Transverse colon (tissue), 4 donors: Measurements from ENCODE around the gene ZNF516. TPM values are rescaled to one million over a fixed set of nuclear protein-coding genes. Genes with fewer than 3 reads are reported as not detected.

ENCODE experiments used
- DNase-seq: peaks from one replicate; pipeline ENCODE4 v3.0.0-alpha.2; 2019
- H3K27ac ChIP-seq, 4 donors: fragments of 200-600 bp; sonication (generic); 2 replicates each; pipeline ENCODE4 v1.5.1; 2016 to 2018; ENCODE audit warnings: inconsistent platforms in 4 of 4
- H3K27me3 ChIP-seq: fragments of 200-600 bp; sonication (generic); 2 replicates; pipeline ENCODE4 v1.5.1; 2017; ENCODE audit warnings: inconsistent platforms
- H3K36me3 ChIP-seq, 4 donors: fragments of 200-600 bp; sonication (generic); 2 replicates each; pipeline ENCODE4 v1.5.1; 2017 to 2019; ENCODE audit warnings: inconsistent platforms in 4 of 4
- H3K4me1 ChIP-seq, 4 donors: fragments of 200-600 bp; sonication (generic); 2 replicates each; pipeline ENCODE4 v1.5.1; 2017 to 2020; ENCODE audit warnings: inconsistent platforms in 4 of 4
- H3K4me3 ChIP-seq, 4 donors: fragments of 200-600 bp; sonication (generic); 1 replicate in 1 of 4; 2 replicates in 3 of 4; pipeline versions ENCODE4 v1.5.1 to v1.6.1; 2017 to 2019; ENCODE audit warnings: inconsistent platforms in 4 of 4
- H3K9me3 ChIP-seq, 2 donors: fragments of 200-600 bp; sonication (generic); 2 replicates each; pipeline ENCODE4 v1.5.1; 2017 to 2019; ENCODE audit warnings: inconsistent platforms in 2 of 2
- EP300 ChIP-seq: sonication (generic); formaldehyde crosslinking; IDR thresholded peaks from one replicate; pipeline ENCODE4 v1.6.1; 2017; ENCODE audit warnings: antibody characterized with exemption, low read depth
- POLR2A ChIP-seq: fragments of 450-650 bp; IDR thresholded peaks from one replicate; pipeline ENCODE4 v1.6.1; 2016; ENCODE audit warnings: antibody characterized with exemption, mild to moderate bottlenecking, moderate library complexity
- POLR2AphosphoS5 ChIP-seq, 3 donors: sonication (generic); formaldehyde crosslinking; IDR thresholded peaks; one replicate each; pipeline ENCODE4 v1.6.1; 2016; ENCODE audit warnings: antibody characterized with exemption in 3 of 3
- WGBS, 2 donors: methylation state at CpG; one replicate each; pipeline ENCODE4 v1.1.5; 2018; ENCODE audit warnings: low coverage in 1 of 2; 5-methylcytosine and 5-hydroxymethylcytosine counted together
- in situ Hi-C, 4 donors: fragments of 200-750 bp; cut with MboI; loops; one replicate each; pipeline versions ENCODE4 v1.15.0 to v1.15.1; 2017; ENCODE audit warnings: low sequenced_read_pairs in 3 of 4, low pct_ligation_motif_present in 1 of 4, low pct_unique_long_range_greater_than_20kb in 1 of 4
- intact Hi-C: fragments of 100-400 bp; cut with DNase I; formaldehyde crosslinking; loops from one replicate; pipeline ENCODE4 v1.15.1; 2023; ENCODE audit warnings: low total_unique reads
- total RNA-seq, 4 donors: library from RNA; depleted of rRNA; stranded (reverse); fragments of >200 nt; gene quantifications; one replicate each; pipeline ENCODE4 v1.1.0, GENCODE V29; 2016
- TF ChIP-seq, protein P1 (sequence below), 5 experiments: fragments of 200-600 bp in 3 of 5; fragments of 450-650 bp in 2 of 5; sonication (generic) in 3 of 5; IDR thresholded peaks; 1 replicate in 2 of 5; 2 replicates in 3 of 5; pipeline ENCODE4 v1.5.1; 2016 to 2017; ENCODE audit warnings: antibody characterized with exemption in 5 of 5, inconsistent platforms in 3 of 5, mild to moderate bottlenecking in 2 of 5, moderate library complexity in 1 of 5

ZNF516 gene
- total RNA-seq, 4 donors from 2014 or later = 19.4 to 37.8 (median 26.7) TPM

DNA sequence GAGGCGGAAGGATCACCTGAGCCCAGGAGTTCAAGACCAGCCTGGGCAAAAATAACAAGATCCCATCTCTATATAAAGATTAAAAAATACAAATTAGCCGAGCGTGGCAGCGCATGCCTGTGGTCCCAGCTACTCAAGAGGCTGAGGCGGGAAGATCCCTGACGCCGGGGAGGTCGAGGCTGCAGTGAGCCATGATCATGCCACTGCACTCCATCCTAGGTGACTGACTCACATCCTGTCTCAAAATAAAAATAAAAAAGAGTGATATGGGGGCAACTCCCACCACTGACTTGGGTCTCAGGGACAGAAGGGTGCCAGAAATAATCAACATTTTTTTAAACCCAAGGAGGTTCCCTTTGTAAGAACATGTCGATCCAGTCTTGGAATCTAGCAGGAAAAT, 37.6 kb downstream of the ZNF516 start:
- Histone ChIP-seq H3K36me3 (no peaks in the 10 kb centered on the region), H3K9me3 (no peaks in the 10 kb centered on the region), H3K27me3 (no peaks in the 10 kb centered on the region), H3K4me3 (no peak overlapping the region), H3K4me1 (peaks cover 0 to 39% (median 11%) of the 10 kb centered on the region in 4 donors), H3K27ac (no peak overlapping the region)
- in situ Hi-C loops = no loop called here
- 83 to 97% methylated on average over 5 to 9 of the region's 9 CpGs for WGBS, 2 donors
- DNase-seq = no peak
- intact Hi-C loops = no loop called here
- TF ChIP-seq EP300 (no peak), POLR2A (no peak), POLR2AphosphoS5 (IDR thresholded peaks at IDR 0.05) (no peak)
- TF ChIP-seq, protein P1, sequence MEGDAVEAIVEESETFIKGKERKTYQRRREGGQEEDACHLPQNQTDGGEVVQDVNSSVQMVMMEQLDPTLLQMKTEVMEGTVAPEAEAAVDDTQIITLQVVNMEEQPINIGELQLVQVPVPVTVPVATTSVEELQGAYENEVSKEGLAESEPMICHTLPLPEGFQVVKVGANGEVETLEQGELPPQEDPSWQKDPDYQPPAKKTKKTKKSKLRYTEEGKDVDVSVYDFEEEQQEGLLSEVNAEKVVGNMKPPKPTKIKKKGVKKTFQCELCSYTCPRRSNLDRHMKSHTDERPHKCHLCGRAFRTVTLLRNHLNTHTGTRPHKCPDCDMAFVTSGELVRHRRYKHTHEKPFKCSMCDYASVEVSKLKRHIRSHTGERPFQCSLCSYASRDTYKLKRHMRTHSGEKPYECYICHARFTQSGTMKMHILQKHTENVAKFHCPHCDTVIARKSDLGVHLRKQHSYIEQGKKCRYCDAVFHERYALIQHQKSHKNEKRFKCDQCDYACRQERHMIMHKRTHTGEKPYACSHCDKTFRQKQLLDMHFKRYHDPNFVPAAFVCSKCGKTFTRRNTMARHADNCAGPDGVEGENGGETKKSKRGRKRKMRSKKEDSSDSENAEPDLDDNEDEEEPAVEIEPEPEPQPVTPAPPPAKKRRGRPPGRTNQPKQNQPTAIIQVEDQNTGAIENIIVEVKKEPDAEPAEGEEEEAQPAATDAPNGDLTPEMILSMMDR (IDR thresholded peaks at IDR 0.05) = no peak

- Histone ChIP-seq H3K9me3 (no peaks in the 10 kb centered on the region), H3K27me3 (no peaks in the 10 kb centered on the region), H3K27ac (no peak overlapping the region), H3K36me3 (no peaks in the 10 kb centered on the region), H3K4me3 (no peak overlapping the region), H3K4me1 (peaks cover 0 to 45% (median 17%) of the 10 kb centered on the region in 4 donors)
- in situ Hi-C loops = no loop called here
- TF ChIP-seq POLR2A = no peak
- no peak for TF ChIP-seq EP300
- no peak for TF ChIP-seq POLR2AphosphoS5 (IDR thresholded peaks at IDR 0.05)
- TF ChIP-seq, protein P1 (IDR thresholded peaks at IDR 0.05) = no peak
- 85 to 90% methylated on average over 4 of the region's 4 CpGs for WGBS, 2 donors
- no peak for DNase-seq
- intact Hi-C loops = no loop called here
These were observed 38.2 kb downstream of the ZNF516 start for GRCh38 chr18:76456823-76457222.

- no peaks in the 10 kb centered on the region for H3K36me3 ChIP-seq
- H3K27me3 ChIP-seq = no peaks in the 10 kb centered on the region
- DNase-seq = no peak
- H3K27ac ChIP-seq = no peak overlapping the region
- TF ChIP-seq POLR2AphosphoS5 (IDR thresholded peaks at IDR 0.05) = no peak
- TF ChIP-seq, protein P1 (IDR thresholded peaks at IDR 0.05) = no peak
- 72 to 87% methylated on average over 5 to 16 of the region's 16 CpGs for WGBS, 2 donors
- in situ Hi-C loops (no loop called here), intact Hi-C loops (no loop called here)
- no peaks in the 10 kb centered on the region for H3K9me3 ChIP-seq
- peaks cover 0 to 50% (median 22%) of the 10 kb centered on the region in 4 donors for H3K4me1 ChIP-seq
- H3K4me3 ChIP-seq = no peak overlapping the region
These were observed 38.9 kb downstream of the ZNF516 start for GRCh38 chr18:76456018-76456750.

GRCh38 chr18:76455003-76455676, 39.9 kb downstream of the ZNF516 start:
- Histone ChIP-seq H3K4me1 (peaks cover 0 to 48% (median 24%) of the 10 kb centered on the region in 4 donors), H3K36me3 (no peaks in the 10 kb centered on the region), H3K27me3 (no peaks in the 10 kb centered on the region), H3K4me3 (no peak overlapping the region), H3K9me3 (no peaks in the 10 kb centered on the region), H3K27ac (peak overlapping the region in 2 of 4 donors; percentile 7 to 58)
- intact Hi-C loops (no loop called here), in situ Hi-C loops (no loop called here)
- WGBS, 2 donors = 61% methylated on average over 8 of the region's 8 CpGs; no CpG with 5 or more reads in 1 of the 2 donors
- no peak for TF ChIP-seq EP300
- TF ChIP-seq, protein P1 (IDR thresholded peaks at IDR 0.05) = no peak
- TF ChIP-seq POLR2A = no peak
- TF ChIP-seq POLR2AphosphoS5 (IDR thresholded peaks at IDR 0.05) = no peak
- no peak for DNase-seq
